CD4-positive, alpha-beta T cell treated with Interleukin-6 at 100 ng/mL for 8 hours (primary cell): ENCODE measurements around the gene MRO.
"Not testable (repeated sequence)": the region's sequence is repeated elsewhere in the genome, so short reads cannot be mapped to it uniquely, and the experiment has no call there.

Experiments
- DNase-seq: peaks from one replicate; pipeline ENCODE4 v3.0.0-alpha.2; 2020; ENCODE audit warnings: mixed read lengths, low spot score

Gene MRO

GRCh38 chr18:50833496-50833895 lies 13.7 kb upstream of the MRO start:
- DNase-seq, result not testable (repeated sequence)

DNA sequence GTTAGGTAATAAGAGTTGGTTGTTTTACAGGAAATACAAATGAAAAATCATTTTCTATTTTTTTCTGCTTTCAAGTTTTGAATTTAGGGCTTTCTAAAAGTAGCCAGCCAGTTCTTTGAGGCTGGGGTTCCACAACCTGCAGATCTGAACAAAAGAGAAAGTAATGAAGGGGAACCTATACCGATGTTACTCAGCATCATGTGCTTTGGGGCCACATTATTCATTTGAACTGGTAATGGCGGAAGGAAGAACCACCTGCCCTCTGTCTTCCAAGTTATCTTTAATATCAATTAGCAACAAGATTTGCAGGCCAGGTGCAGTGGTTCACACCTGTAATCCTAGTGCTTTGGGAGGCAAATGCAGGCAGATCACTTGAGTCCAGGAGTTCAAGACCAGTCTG lies 12.9 kb upstream of the MRO start:
- DNase-seq, result no peak

- no peak for DNase-seq
These were observed 10.7 kb upstream of the MRO start for GRCh38 chr18:50830544-50830943.

- no peak for DNase-seq
These were observed 9.8 kb upstream of the MRO start for GRCh38 chr18:50829644-50830043.

DNA sequence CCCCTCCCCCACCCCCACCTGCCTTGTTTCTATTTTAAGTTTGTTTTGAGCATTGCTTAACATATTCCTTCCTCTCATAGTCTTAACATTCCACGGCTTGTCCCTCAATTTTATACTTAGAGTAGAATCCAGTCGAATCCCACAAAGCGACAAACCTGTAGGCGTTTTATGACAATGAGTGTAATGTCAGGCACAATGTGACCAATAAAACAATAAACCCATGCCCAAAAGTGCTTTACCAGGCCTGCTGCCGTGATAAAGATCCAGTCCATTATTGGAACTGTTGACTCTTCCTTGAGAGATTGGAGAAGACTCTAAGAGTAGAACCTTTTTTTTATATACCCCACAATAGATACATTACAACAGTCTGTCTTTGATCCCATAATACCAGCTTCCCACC lies 6.2 kb upstream of the MRO start:
- no peak for DNase-seq

GRCh38 chr18:50825621-50826020 lies 5.8 kb upstream of the MRO start:
- DNase-seq, result no peak

DNA sequence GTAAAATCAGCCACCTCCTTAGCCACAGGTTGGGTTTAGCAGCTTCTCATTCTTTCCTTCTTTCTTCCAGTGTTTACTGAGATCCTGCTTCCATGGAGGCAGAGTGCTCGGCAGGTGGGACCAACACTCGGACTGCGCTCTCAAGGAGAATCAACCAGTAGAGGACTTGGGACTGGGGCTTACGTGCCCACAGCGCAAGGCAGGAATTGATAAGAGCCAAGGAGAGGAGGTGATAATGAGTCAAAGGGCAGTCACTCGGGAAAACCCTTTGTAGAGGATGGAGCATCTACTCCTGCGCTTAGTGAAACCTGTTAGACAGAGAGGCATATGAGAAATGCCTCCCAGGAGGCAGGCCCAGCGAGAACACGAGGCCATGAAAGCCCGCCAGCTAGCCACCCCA lies 2.9 kb upstream of the MRO start:
- DNase-seq, result no peak

- DNase-seq, result no peak
These were observed 1.2 kb upstream of the MRO start for GRCh38 chr18:50820901-50821520.

DNA sequence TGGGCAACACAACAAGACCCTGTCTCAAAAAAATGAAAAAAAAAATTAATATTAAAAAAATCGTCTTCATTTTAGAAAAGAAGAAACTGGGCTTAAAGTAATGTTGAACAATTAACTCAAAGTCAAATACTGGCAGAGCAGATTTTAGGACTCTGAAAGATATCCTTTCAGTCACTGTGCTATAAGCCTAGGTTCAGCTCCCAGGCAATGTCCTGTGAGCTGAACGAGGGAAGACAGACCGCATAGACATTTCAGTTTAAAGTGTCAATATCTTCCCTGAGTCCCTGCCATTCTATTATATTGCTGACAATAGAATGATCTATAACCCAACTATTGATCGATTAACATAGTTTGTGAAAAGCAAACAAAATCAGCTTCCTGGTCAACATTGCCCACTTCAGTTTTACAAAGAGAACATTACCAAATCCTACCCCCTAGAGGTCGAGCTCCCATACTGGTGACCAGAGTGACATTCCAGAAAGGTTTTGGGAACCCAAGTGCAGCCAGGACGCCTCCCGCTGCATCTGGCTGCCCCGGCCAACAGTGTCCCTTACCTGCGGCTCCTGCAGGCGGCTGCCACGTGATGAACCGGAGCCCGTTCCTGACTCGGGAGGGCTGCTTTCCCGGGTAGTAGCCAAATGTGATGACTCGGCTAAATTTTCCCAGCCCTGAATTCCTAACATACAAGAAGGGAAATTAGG lies 639 bp downstream of the MRO start:
- DNase-seq, result no peak

DNA sequence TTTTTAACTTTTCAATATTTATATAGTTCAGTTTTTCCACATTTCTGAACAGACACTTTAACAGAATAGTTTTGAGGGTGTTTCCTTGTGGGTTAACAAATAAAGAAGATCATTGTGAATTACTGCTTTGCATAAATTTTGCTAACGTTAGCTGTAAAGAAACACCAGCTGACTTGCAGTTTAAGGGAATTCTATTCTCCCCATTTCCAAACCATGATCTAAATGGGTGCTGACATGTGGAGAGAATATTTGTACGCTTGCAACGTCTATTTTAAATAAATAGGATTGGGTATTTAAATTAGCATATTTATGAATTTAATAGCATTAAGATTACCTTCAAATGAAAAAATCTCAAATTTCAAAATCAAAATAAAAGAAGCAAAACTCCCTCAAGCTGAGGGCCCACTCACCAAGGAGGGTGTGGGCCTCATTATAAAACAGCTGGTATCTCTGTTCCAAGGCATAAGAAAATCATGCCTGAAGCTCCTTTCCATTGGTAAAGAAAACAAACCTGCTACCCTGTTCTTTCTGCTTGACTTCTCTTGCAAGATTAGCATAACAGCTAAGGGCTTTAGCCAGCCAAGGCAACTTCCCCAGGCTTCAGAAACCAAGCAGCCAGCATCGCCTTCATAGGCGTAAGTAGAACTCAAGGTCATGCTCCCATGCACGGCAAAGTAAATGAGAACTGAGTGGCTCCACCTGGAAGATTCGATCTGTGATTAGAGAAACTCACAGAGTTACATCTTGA lies 3.2 kb downstream of the MRO start:
- no peak for DNase-seq

GRCh38 chr18:50814395-50814794 lies 5.4 kb downstream of the MRO start:
- DNase-seq, result no peak

GRCh38 chr18:50813353-50813752 lies 6.5 kb downstream of the MRO start:
- DNase-seq, result no peak

GRCh38 chr18:50812834-50813233 lies 7.0 kb downstream of the MRO start:
- no peak for DNase-seq

DNA sequence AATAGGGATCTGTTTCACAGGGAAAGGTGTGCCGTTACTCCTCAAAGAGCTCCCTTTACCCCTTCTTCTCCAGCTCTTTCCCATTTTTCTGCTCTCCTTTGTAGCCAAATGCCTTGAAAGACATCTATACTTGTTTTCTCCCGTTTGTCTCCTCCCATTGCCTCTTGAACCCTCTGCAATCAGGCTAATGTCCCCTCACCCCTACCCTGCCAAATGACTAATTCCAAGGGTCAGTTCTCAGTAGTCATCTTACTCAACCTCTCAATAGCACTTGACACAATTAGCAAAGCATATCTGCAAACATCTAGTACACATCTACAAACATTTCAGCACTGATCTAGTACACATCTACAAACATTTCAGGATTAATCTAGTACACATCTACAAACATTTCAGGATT lies 12.6 kb downstream of the MRO start:
- DNase-seq, result no peak

DNA sequence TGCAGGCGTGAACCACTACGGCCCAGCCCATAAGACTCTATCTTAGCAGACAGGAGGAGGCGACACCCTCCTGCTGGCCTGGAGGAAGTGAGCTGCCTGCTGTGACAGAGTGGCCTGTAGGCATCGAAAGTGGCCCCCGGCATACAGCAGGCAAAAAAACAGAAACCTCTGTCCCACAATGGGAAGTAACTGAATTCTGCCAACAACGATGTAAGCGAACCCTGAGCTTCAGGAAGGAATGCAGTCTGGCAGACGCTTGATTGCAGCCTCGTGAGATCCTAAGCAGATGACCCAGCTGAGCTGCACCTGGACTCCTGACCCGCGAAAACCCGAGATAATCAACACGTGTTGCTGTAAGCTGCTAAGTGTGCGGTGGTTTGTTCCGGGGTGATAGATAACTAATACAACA lies 13.6 kb downstream of the MRO start:
- no peak for DNase-seq

- no peak for DNase-seq
These were observed 14.1 kb downstream of the MRO start for GRCh38 chr18:50805732-50806131.

GRCh38 chr18:50803592-50803991 lies 16.2 kb downstream of the MRO start:
- DNase-seq, result no peak

- DNase-seq, result no peak
These were observed 17.7 kb downstream of the MRO start for GRCh38 chr18:50802141-50802540.

GRCh38 chr18:50797142-50797541 lies 22.7 kb downstream of the MRO start:
- no peak for DNase-seq

- DNase-seq, result no peak
These were observed 23.3 kb downstream of the MRO start for GRCh38 chr18:50796495-50796894.

- DNase-seq, result no peak
These were observed 25.9 kb downstream of the MRO start for GRCh38 chr18:50793641-50794565.

DNA sequence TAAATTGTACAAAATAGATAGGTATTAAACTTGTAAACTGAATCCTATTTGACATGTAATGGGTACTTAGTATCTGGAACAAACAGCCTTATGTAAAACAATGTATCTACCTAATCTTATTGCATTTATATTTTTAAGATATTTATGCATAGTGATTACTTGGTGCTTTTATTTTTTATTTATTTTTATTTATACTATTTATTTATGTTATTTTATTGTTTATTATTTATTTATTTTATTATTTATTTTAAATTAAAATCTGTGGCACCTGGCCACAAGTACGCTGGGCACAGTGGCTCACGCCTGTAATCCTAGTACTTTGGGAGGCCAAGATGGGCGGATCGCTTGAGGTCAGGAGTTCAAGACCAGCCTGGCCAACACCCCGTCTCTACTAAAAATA lies 26.9 kb downstream of the MRO start:
- DNase-seq, result no peak
